ENCODE data around the gene EDN2.

EDN2 gene

DNA sequence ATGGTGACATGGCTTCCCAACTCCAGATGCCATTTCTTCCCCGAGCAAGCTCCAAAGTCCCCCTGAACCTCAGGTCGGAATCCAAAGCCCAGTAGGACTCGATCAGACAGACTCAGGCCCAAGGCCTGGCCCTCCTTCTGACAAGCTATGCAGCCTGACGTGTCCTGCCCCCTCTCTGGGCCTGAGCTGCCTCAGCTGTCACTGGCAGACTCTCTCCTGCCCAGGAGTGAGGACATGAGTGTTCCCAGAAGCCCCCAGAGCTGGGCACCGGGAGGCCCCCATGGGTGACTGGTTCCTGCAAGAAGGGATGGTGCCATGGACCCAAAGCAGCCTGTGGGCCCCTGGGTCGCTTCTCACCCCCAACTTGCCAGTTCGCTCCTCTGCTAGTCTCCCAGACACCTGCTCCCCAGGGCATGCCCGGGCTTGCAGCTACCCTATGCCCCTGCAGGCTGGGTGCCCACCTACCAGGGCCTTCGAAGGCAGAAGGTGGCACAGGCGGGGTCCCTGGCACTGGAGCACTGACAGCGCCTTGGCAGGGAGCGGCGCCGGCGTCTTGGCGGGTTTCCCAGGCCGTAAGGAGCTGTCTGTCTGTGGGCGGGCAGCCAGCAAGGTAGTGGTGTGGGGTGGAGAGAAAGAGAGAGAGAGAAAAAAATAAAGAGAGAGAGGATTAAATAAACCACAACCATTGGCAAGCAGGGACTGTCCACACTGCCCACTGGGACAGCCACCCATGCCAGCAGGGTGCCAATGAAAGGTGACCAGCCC lies 2.3 kb downstream of the EDN2 start:
- DNase-seq: no peak

DNA sequence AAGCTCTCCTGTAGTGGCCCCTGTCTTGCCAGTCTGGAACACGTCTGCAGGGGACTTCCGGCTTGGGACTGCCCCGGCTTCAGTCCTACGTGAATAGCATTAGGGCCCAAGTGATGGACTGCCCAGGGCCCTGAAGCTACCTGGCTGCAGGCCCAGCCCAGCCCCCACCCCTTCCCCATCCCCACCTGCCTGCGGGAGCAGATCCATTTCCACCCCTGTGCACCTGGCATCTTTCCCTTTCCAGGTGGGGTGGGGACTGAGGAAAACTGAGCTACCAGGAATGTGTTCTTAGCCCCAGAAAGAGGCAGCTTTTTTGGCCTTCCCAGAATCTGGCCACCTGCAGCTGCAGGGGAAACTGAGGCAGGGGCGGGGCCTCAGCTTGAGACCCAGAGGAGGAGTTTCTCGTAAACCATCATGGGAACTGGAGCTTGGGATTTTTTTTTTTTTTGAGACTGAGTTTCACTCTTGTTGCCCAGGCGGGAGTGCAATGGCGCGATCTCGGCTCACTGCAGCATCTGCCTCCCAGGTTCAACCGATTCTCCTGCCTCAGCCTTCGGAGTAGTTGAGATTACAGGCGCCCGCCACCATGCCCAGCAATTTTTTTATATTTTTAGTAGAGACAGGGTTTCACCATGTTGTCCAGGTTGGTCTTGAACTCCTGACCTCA lies 3.2 kb downstream of the EDN2 start:
- no peak for DNase-seq

DNA sequence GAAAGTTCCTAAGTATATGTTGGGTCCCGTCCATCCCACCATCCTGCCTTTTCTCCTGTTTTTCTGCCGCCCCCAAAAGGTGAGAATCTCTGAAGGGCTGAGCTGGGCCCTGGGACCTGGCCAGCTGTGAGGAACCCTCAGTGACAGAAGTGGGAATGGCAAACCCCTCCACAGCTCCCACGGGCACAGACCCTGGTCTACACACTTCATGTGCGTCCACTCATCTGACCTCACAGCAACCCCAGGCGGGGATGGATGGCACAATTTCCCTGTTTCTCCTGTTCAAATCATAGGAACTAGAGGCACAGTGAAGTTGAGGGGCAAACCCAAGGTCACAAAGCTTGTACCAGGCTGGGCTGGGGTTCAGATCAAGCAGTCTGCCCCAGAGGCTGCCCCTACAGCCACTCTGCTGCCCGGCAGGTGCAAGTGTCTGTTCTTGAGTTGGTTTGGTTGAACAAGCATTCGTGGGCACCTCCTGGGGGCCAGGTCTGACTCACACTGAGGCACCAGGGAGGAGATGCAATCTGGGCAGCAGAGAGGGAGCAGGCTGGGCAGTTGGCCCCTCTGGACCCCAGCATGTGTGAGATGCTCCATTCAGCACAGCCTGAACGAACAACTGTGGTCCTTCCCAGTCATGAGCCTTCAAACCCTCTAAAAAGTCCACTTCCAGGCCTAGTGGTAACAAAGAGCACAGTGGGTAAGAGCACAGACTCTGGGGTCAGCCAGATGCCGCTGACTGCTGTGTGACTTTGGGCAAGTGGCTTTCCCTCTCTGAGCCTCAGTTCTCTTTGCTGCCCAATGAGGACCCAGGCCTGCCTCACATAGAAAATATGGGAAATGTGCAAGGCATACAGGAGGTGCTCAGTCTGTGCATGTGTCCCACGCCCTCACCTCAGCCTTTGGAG lies 4.0 kb downstream of the EDN2 start:
- no peak for DNase-seq

DNA sequence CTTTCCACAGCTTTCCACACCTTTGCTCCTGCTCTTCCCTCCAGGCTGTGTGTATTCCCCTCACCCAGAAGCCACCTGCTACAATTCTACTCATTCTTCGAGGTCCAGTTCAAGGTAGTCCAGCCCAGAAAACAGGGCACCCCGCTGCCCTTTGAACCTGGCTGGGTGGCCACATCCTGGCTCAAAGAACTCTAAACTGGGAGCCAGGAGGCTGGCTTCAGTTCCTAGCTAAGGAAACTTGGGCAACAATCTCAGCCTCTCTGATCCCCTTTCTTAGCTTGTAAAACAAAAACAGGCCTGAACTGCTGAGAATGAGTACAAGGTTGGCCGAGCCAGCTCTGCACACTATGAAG lies 4.7 kb downstream of the EDN2 start:
- no peak for DNase-seq

DNA sequence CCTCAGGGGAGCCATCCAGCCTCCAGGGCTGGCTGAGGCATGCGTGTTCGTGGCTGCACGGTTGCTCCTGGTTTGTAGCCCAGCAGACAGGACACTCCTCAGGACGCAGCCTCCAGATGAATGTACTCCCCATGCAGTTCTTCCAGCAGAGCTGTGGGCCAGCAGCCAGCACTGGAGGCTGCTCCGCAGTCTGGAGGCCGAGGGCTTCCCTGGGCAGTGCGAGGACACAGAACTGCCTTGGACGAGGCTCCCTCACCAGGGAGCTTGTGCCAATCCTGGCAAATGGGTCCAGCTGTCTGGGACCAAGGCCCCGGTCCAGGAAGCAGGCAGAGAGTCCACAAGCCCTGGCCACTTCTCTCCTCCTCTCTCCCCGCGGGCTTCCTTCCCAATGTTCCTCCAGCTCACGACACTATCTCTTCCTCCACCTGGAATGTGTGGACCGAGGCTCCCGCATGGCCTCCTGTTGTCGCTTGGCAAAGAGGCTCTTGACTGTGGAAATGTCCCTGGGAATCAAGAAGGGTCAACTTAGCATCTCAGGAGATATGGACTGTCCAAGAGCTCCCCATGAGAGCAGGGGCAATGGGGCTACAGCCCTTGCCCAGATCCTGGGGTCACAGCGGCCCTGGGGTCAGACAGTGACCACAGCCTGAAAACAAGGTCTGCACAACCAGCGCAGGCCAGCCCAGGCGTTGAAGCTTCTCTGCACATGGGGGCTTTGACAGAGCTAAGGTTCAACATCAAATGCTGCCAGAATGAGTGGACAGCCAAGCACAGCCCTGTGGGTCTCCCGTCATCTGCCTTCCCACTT lies 5.3 kb downstream of the EDN2 start:
- no peak for DNase-seq

DNA sequence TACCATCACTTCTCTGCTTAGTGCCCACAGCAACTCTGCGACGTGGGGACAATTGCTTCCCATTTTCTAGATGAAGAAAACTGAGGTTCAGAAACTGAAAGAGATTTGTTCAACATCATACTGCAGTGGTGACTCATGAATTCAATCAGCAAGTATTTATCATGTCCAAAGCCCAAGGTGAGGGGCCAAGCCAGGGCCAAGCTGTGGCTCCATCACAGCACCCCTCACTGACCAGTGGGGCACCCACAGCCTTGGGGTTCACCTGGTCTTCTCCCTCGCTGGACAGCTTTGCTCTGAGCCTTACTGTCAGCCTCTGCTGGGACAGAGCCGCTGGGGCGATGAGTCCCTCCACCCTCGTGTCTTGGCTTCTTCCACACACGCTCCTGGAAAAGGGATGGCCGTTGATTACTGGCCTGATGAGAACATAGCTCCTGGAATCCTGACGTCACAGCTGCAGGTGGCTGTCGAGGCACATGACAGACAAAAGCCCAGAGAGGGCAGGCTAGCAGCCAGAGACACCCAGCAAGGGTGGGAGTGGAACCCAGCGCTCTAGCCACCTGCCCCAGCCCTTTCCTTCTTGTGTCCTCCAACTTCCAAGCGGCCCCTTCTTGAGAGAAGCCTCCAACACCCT lies 6.2 kb downstream of the EDN2 start:
- DNase-seq: no peak

DNA sequence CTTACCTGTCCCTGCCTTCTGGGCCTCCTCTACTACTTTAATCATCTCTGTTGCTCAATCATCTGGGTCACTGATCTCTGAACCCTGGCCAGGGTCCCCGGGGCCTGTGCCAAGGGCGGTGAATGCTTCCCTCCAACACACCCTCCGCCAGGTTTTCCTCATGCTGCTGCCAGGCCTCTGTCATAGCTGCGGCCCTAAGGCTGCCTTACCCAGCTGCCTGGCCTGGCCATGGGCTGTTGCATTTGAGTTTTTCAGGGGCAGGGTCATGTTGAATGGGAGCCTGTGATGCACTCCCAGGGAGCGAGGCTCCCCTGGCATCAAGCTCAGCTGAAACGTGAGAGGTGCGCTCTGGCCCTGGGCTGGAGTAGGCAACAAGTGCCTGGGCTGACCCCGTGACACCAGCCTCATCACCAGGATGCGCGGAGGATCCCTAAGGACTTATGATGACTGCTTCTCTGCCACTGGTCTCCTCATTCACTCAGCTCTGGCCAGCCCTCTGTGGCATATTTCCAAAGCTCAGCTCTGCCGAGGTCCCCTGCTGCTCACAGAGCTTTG lies 7.6 kb downstream of the EDN2 start:
- DNase-seq: no peak

DNA sequence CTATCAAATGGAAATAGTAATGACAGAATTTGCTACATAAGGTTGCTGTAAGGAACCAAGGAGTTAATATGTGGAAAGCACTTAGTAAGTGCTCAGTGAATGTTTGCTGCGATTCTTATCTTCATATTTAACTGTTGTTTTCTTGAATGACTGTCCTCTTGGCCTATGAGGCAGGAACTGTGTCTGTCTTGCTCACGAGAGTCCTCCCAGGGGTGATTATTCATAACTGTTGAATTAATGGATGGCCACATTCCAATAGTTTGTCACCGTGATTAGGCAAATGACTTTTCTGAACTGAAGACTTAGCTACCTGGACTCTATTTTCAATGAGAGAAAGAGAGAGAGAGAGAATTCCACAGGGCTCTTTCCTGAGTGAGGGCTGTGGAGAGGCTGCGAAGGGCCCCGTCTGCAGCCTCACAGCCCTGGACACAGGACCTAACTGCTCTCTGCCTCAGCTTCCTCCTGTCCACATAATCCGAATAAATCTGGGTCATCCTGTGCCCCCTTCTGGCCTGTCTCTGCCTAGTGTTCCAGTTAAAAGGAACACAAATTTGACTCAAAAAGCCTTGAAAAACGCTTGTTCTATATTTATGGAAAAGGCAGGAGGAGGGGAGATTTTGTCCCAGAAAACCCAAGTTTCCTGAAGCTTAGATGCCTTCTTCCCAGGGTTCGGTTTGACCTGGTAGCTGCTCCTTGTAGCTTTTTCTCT lies 8.5 kb downstream of the EDN2 start:
- DNase-seq: no peak

DNA sequence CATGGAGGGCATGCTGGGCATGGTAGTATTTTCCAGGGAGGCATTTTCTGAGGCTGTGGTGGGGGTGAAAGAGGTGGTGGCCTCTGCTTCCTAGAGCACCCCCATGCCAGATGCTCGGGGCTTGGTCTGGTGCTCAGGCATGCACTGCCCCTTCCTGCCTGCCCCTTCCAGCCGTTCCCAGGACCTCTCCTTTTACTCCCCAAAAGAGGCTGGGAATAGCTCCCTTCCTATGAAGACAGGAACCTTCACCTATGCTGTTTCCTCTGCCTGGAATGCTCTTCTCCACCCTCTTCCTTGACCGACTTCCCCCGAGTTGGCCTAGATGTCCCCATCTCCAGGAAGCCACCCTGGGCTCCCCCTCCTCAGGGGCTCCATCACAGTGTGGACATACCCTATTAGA lies 9.1 kb downstream of the EDN2 start:
- no peak for DNase-seq

DNA sequence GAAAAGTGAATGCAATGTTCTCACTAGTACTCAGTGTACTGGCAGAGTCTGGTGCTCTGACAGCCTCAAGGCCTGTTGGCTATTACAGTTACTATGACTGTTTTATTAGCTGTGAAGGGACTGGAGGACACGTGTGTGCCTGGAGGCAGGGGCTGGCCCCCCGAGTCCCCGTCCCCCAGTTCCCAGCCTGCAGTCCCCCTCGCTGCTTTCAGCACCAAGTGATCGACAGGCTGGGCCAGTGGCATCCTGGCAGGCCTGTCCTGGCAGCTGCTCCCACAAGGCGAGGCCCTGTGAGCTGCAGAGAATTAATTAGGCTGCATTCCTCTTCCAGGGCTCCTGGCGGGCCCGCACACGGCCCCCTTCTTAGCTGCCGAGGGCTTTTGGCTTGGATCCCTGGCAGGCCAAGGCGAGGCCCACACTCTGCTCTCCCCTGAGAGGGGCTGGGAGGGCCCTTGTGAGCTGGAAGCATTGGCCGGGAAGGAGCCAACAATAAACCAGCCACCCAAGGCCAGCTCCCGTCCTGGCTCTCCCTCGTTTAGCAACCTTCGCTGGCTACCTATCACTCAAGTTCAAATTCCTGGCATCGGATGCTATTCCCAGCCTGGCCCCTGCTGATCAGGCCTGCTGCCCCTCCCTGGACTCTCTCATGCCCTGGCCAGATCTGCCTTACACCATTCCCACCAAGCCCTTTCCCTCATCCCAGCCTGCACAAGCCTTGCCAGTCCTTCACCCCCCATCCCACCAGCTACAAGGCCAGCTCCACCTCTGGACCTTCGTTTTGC lies 9.8 kb downstream of the EDN2 start:
- no peak for DNase-seq

DNA sequence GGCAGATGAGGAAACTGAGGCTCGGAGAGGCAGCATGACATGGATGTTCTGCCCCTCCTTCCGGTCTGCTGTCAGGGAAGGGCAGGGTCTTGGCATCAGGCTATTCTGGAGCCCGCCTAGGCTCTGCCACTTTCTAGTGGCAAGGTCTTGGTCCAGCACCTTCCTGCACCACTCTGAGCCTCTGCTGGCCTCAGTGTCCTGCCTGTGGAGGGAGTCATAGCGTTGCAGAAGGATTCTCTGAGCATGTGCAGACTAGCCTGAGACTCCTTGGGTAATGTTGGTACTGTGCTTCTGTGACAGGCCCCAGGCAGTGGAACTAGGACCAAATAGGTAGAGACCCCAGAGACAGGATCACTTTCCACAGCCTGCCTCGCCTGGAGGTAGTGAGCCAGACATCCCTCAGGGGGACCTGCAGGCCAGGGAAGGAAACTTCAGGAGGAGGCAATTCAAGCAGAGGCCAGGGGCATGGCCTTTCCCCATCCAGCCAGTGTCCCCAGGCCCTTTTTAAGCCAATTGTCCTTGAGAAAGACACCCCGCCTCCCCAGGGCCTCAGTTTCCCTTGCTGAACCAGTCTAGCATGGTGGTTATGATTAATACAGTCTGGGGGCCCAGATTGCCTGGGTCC lies 10.6 kb downstream of the EDN2 start:
- DNase-seq: no peak

DNA sequence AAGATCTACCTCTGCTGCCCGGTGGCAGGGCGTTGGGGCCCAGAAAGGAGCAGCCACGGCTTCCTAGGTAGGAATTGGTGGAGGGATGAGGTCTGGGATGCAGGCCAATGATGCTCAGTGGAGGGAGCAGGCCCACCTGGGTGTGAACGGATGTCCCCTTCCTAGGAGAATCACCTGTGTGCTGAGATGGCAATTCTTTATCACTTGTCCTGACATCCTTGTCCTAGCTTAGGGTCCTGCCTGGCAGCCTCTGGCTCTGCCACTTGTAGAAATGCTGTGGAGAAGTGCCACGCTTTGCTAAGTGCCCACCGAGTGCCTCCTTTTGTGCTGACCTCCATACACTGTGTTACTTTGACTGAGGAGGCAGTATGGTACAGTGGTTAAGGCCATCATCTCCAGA lies 12.8 kb downstream of the EDN2 start:
- no peak for DNase-seq

DNA sequence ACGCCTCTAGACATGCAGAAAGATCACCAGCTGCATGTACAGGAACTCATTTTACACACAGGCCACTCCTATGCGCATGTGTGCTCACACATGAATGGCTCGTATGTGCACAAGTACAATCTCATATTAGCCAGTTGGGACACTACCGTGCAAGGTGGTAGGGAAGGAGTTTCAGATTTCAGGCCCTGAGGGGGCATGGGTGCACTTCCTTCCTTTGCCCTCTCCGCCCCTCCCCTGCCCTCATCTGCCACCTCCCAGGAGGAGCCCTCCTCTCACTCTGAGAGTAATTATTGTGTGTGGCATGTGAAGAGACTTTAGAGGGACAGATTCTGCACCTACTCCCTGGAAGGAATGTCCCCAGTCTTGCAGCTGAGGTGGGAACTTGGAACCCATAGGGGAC lies 14.8 kb downstream of the EDN2 start:
- no peak for DNase-seq

DNA sequence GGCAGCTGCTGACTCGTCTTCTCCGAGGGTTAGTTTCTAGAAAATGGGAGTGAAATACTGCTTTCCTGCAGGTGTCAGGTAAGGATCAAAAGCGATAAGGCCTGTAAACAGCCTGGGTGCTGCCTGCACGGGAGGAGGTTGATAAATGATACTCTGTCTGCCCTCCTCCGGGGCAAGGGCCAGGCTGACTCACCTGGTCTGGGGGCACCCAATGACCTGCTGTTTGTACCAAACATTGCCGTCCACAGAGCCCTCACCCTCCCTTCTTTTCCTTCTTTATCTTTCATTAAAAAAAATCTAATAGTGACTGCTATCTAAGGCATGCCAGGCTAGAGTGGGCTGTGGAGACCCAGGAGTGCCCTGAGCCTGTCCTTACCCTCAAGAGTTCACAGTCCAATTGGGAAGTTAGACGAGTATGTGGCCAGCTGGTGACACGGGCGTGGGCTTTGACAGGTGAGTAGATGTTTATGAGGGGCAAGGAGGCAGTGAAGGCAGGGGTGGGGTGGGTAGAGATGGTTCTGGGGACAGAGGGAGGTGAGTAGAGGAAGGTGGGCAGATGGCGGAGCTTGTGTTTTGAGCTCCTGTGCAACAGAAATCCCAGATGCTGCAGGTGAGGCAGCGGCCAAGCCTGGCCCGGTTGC lies 16.2 kb downstream of the EDN2 start:
- no peak for DNase-seq

DNA sequence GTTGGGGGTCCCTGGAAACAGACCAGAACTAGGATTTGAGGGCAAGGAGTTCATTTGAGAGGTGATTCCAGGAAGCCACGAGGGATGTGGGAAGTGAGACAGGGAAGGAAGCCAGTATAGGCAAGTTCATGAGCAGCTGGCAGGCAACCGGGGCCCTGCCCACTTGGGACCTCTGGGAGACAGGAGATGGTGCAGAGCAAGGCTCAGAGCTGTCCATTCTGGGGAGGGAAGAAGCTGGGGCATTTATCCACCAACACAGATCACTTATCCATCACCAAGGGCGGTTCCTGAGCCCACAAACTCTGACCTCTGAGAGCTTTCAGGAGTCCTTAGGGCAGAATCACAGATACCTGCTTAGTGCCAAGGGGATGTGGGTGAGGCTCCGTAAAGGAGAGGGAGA lies 16.8 kb downstream of the EDN2 start:
- DNase-seq: no peak

DNA sequence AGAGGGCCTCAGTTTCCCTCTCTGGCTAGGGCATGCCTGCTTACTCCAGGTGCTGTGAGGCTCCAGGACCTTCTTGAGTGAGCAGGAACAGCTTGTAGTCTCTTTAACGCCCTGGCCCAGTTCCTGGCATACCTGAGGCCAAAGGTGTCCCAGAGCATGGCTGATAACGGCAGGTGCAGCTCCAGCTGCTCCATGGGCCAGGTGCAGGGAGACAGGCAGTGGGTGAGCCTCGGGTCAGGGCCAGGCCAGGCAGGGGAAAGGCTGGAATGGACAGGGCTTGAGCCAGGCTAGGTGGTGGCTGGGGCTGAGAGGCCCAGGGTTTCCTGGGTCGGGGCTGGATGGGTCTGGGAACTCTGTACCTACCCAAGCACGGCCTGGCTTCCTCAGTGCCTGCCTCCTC lies 18.3 kb downstream of the EDN2 start:
- no peak for DNase-seq

DNA sequence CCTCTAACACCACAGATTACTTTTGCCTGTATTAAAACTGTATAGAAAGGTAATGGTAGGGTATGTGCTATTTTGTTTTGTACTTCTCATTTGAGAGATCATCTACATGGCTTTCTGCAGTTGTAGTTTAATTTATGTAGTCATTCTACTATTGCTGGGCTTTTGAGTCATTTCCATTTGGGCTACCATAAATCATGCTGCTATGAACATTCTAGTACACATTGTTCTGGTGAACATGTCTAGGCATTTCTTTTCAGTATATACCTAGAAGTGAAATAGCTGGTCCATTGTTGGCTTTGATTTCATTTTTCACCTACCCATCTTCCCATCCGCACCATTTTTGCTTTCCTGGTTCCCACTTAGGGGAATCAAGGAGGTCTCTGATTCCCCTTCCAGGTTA lies 18.7 kb downstream of the EDN2 start:
- no peak for DNase-seq

DNA sequence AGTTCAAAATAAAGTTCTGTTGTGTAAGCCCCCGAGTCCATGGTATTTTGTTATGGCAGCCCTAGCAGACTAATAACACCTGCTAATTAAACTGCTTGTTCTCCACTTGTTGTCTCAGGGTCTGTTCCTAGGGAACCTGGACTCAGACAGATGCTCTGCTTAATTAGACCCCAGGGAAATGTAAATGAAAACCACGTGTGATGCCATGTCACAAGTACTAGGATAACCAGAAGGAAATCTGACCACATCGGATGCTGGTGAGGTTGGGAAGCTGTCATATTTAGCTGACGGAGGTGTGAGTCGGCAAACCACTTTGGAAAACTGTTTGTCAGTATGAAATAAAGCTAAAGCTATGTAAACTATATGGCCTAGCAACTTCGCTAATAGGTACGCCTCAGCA lies 19.6 kb downstream of the EDN2 start:
- no peak for DNase-seq

DNA sequence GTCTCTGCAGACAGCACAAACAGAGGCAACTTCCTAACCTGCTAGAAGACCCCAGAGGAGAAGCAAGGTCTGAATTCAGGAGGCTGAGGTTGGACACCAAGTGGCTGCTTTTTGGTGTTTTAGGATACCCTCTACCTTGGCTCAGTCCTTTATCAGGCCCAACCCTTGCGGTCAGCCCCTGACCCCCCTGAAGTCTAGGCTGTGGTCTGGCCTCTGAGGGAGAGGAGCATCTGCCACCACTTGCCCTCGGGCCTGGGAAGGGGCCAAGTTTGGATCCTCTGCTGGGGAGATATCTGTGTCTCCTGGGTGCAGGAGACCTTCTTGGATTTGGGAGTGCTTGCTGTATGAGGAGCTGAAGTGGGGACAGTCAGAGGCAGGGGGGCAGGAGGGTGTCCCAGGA lies 21.0 kb downstream of the EDN2 start:
- no peak for DNase-seq

DNA sequence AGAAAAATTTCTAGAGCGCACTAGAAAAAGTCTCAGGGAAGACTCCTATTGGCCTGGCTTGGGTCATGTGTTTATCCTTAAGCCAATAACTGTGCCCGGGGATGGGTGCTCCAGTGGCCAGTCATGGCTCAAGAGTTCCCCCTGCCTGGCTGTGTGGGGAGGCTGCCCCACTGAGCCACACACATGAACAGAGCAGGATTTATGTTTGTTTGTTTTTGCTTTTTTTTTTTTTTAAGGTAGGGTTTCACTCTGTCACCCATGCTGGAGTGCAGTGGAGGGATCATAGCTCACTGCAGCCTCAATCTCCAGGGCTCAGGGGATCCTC lies 21.8 kb downstream of the EDN2 start:
- no peak for DNase-seq
